GM20431 (cell line): ENCODE results near the gene SLC34A1.

Experiments
- in situ Hi-C: fragments of 300-500 bp; cut with MseI, MboI; formaldehyde crosslinking; loops from one replicate; pipeline ENCODE4 v1.15.0; 2020; ENCODE audit warnings: low sequenced_read_pairs; ENCODE audit not compliant: unreplicated experiment

The SLC34A1 gene

GRCh38 chr5:177440990-177441780, 57.0 kb downstream of the SLC34A1 start:
- in situ Hi-C loops, result no loop called here

- in situ Hi-C loops, result no loop called here
These were observed 58.0 kb downstream of the SLC34A1 start for GRCh38 chr5:177442066-177442826.

- in situ Hi-C loops, result no loop called here
These were observed 59.1 kb downstream of the SLC34A1 start for GRCh38 chr5:177443144-177443983.

GRCh38 chr5:177444106-177445051, 60.1 kb downstream of the SLC34A1 start:
- in situ Hi-C loops, result no loop called here

- in situ Hi-C loops, result no loop called here
These were observed 61.0 kb downstream of the SLC34A1 start for GRCh38 chr5:177445052-177445916.

- in situ Hi-C loops, result no loop called here
These were observed 61.6 kb downstream of the SLC34A1 start for GRCh38 chr5:177445917-177446199.

GRCh38 chr5:177446200-177447065, 62.2 kb downstream of the SLC34A1 start, which contains the start of gene PRR7:
Gene PRR7, plus strand, starts transcription at chr5:177446814. Its CDS starts 8,254 bp downstream, at chr5:177455068.
- in situ Hi-C loops, result no loop called here

GRCh38 chr5:177447066-177447610, 62.9 kb downstream of the SLC34A1 start:
- in situ Hi-C loops, result no loop called here

GRCh38 chr5:177447611-177448243, 63.5 kb downstream of the SLC34A1 start:
- in situ Hi-C loops, result no loop called here
